ENCODE data around the gene CHCHD1.

- no peak for TF ChIP-seq EZH2 (IDR thresholded peaks at IDR 0.05; ENCODE audit: insufficient read depth, low read length)
- no peak for TF ChIP-seq CTCF (IDR thresholded peaks at IDR 0.05; ENCODE audit: insufficient read depth, low read depth, low read length)
Observed at GRCh38 chr10:73807471-73807870, 25.6 kb downstream of the CHCHD1 start.
